HepG2 (cell line): ENCODE results near the gene IPO13. TPM values are rescaled to one million over a fixed set of nuclear protein-coding genes. Genes with fewer than 3 reads are reported as not detected.

Experiments
- ARID4A ChIP-seq: sonication (generic); formaldehyde crosslinking; IDR thresholded peaks from 2 replicates; pipeline ENCODE4 v1.5.0; 2020; ENCODE audit warnings: mild to moderate bottlenecking, missing genetic modification reagents, borderline replicate concordance
- DNMT1 ChIP-seq: sonication (generic); formaldehyde crosslinking; IDR thresholded peaks from 2 replicates; pipeline ENCODE4 v1.5.1; 2020; ENCODE audit warnings: mild to moderate bottlenecking, missing genetic modification reagents
- GLI4 ChIP-seq: sonication (generic); formaldehyde crosslinking; IDR thresholded peaks from 2 replicates; pipeline ENCODE4 v1.5.1; 2020; ENCODE audit warnings: missing genetic modification reagents, mild to moderate bottlenecking, moderate library complexity, borderline replicate concordance
- HDAC2 ChIP-seq: sonication (generic); formaldehyde crosslinking; IDR thresholded peaks from 2 replicates; pipeline ENCODE4 v1.4.0; 2020; ENCODE audit warnings: missing genetic modification reagents
- KMT2A ChIP-seq: sonication (generic); formaldehyde crosslinking; IDR thresholded peaks from 2 replicates; pipeline ENCODE4 v1.4.0; 2020; ENCODE audit warnings: missing genetic modification reagents
- MED1 ChIP-seq: sonication (generic); formaldehyde crosslinking; IDR thresholded peaks from 2 replicates; pipeline ENCODE4 v1.4.0; 2020; ENCODE audit warnings: missing genetic modification reagents
- MED13 ChIP-seq: sonication (generic); formaldehyde crosslinking; IDR thresholded peaks from 2 replicates; pipeline ENCODE4 v1.5.0; 2020; ENCODE audit warnings: missing genetic modification reagents
- MTA1 ChIP-seq: sonication (generic); formaldehyde crosslinking; IDR thresholded peaks from 2 replicates; pipeline ENCODE4 v1.4.0; 2020; ENCODE audit warnings: missing genetic modification reagents, mild to moderate bottlenecking, borderline replicate concordance
- NFYB ChIP-seq: sonication (generic); formaldehyde crosslinking; IDR thresholded peaks from 2 replicates; pipeline ENCODE4 v1.4.0; 2020; ENCODE audit warnings: missing genetic modification reagents
- NFYC ChIP-seq: IDR thresholded peaks from 2 replicates; pipeline ENCODE4 v1.6.1; 2016; ENCODE audit warnings: missing genetic modification reagents, missing compliant biosample characterization
- PTBP1 ChIP-seq: fragments of 200-400 bp; formaldehyde crosslinking; IDR thresholded peaks from 2 replicates; pipeline ENCODE4 v1.6.1; 2018; ENCODE audit warnings: low read length, low read depth; ENCODE audit not compliant: poor library complexity, severe bottlenecking
- RAD51 ChIP-seq: fragments of 450-650 bp; IDR thresholded peaks from 2 replicates; pipeline ENCODE4 v1.6.1; 2016; ENCODE audit warnings: borderline replicate concordance
- SALL1 ChIP-seq: sonication (generic); formaldehyde crosslinking; IDR thresholded peaks from 2 replicates; pipeline ENCODE4 v1.8.0; 2022; ENCODE audit warnings: mild to moderate bottlenecking, missing genetic modification reagents
- SNAPC2 ChIP-seq: sonication (generic); formaldehyde crosslinking; IDR thresholded peaks from 2 replicates; pipeline ENCODE4 v1.8.1; 2022; ENCODE audit warnings: mild to moderate bottlenecking, missing genetic modification reagents
- SOX13 ChIP-seq, 3 experiments: fragments of 450-650 bp in 1 of 3; sonication (generic) in 1 of 3; formaldehyde crosslinking in 1 of 3; IDR thresholded peaks in 2 of 3; conservative IDR thresholded peaks in 1 of 3; 2 replicates each; pipeline versions ENCODE4 v1.5.0 to v1.6.1; 2016 to 2020; ENCODE audit warnings: antibody characterized with exemption in 1 of 3, mild to moderate bottlenecking in 1 of 3, missing compliant biosample characterization in 1 of 3, missing genetic modification reagents in 1 of 3, moderate library complexity in 1 of 3
- THAP7 ChIP-seq: sonication (generic); formaldehyde crosslinking; IDR thresholded peaks from 2 replicates; pipeline ENCODE4 v1.8.1; 2023; ENCODE audit warnings: mild to moderate bottlenecking, missing genetic modification reagents
- WIZ ChIP-seq: sonication (generic); formaldehyde crosslinking; IDR thresholded peaks from 2 replicates; pipeline ENCODE4 v1.5.1; 2020; ENCODE audit warnings: mild to moderate bottlenecking, missing genetic modification reagents
- ZBTB1 ChIP-seq: sonication (generic); formaldehyde crosslinking; IDR thresholded peaks from 2 replicates; pipeline ENCODE4 v1.4.0; 2020; ENCODE audit warnings: missing genetic modification reagents, borderline replicate concordance
- ZC3H13 ChIP-seq: sonication (generic); formaldehyde crosslinking; IDR thresholded peaks from 2 replicates; pipeline ENCODE4 v1.8.1; 2023; ENCODE audit warnings: mild to moderate bottlenecking, missing genetic modification reagents, moderate library complexity
- ZNF335 ChIP-seq: sonication (generic); formaldehyde crosslinking; IDR thresholded peaks from 2 replicates; pipeline ENCODE4 v1.4.0; 2020; ENCODE audit warnings: missing genetic modification reagents
- ZNF446 ChIP-seq: sonication (generic); formaldehyde crosslinking; IDR thresholded peaks from 2 replicates; pipeline ENCODE4 v1.5.0; 2020; ENCODE audit warnings: mild to moderate bottlenecking, missing genetic modification reagents
- ZNF629 ChIP-seq: sonication (generic); formaldehyde crosslinking; conservative IDR thresholded peaks from 2 replicates; pipeline ENCODE4 v1.5.0; 2020; ENCODE audit warnings: missing genetic modification reagents
- ZSCAN9 ChIP-seq: IDR thresholded peaks from 2 replicates; pipeline ENCODE4 v1.6.1; 2016; ENCODE audit warnings: borderline replicate concordance
- polyA plus RNA-seq, 8 experiments: library from polyadenylated mRNA; depleted of rRNA in 3 of 8; stranded (reverse) in 7 of 8; unstranded in 1 of 8; fragments of >200 nt; fragmentation: Illumina TruSeq in 4 of 8; extraction: Trizol in 4 of 8; gene quantifications; 2 replicates each; pipeline versions ENCODE4 v1.2.1 to v1.2.3, GENCODE V29; 2011 to 2016; ENCODE audit warnings: low read depth in 4 of 8, missing spikeins in 1 of 8, mixed read lengths in 1 of 8; ENCODE audit not compliant: insufficient read depth in 1 of 8
- total RNA-seq, 5 experiments: library from RNA; depleted of rRNA; stranded (reverse); fragments of >200 nt; fragmentation: Illumina TruSeq; extraction: Trizol; gene quantifications; 2 replicates each; pipeline ENCODE4 v1.2.3, GENCODE V29; 2016; ENCODE audit warnings: low read depth in 1 of 5

IPO13 gene
- total and polyA plus RNA-seq, 2 of the 13 experiments (the other 11 are each of a cell fraction or from before 2014, with no cell fraction given), result 12.9 to 15.6 TPM

- TF ChIP-seq ZNF335 (peak; percentile 46; the same call in 1 of the 2 replicates), THAP7 (CRISPR knock-in tag) (peak; percentile 12; the same call in 1 of the 2 replicates), SALL1 (CRISPR knock-in tag) (peak; percentile 81), ZBTB1 (no peak), SOX13 (IDR thresholded peaks at IDR 0.05) (no peak), SOX13 (CRISPR knock-in tag; conservative IDR thresholded peaks at IDR 0.05 in 1 of 2, IDR thresholded peaks at IDR 0.05 in 1 of 2) (0 out of 4 replicates have a peak, but pooled peaks of 1 of the 2 experiments have one; percentile 14), MED1 (peak; percentile 29; the same call in 1 of the 2 replicates), ZSCAN9 (CRISPR knock-in tag) (0 out of 2 replicates have a peak, but pooled peaks have one; percentile 27), SNAPC2 (CRISPR knock-in tag) (no peak), PTBP1 (no peak), GLI4 (CRISPR knock-in tag) (0 out of 2 replicates have a peak, but pooled peaks have one; percentile 10), MED13 (CRISPR knock-in tag) (peak; percentile 42; the same call in 1 of the 2 replicates), ZNF446 (CRISPR knock-in tag) (no peak), ARID4A (peak; percentile 85), NFYC (peak; percentile 24; the same call in 1 of the 2 replicates), RAD51 (no peak), NFYB (peak; percentile 63), WIZ (CRISPR knock-in tag) (0 out of 2 replicates have a peak, but pooled peaks have one; percentile 19), KMT2A (CRISPR knock-in tag) (no peak), ZC3H13 (CRISPR knock-in tag) (no peak), DNMT1 (CRISPR knock-in tag) (no peak), HDAC2 (CRISPR knock-in tag) (peak; percentile 50; the same call in 1 of the 2 replicates), ZNF629 (CRISPR knock-in tag) (no peak), MTA1 (CRISPR knock-in tag) (peak; percentile 73)
Measured at GRCh38 chr1:43979528-43980254, 32.9 kb downstream of the IPO13 start (continued).
